HEK293T (cell line): Measurements from ENCODE around the gene HOXA4.

Experiments used
- ARNT ChIP-seq: fragments of 450-650 bp; IDR thresholded peaks from 2 replicates; pipeline ENCODE4 v1.6.1; 2017; ENCODE audit warnings: mild to moderate bottlenecking
- BHLHE40 ChIP-seq: fragments of 450-650 bp; IDR thresholded peaks from 2 replicates; pipeline ENCODE4 v1.6.1; 2016; ENCODE audit warnings: mild to moderate bottlenecking, moderate library complexity, borderline replicate concordance
- ELF4 ChIP-seq: fragments of 450-650 bp; IDR thresholded peaks from 2 replicates; pipeline ENCODE4 v1.6.1; 2017; ENCODE audit warnings: antibody characterized with exemption
- FOXA1 ChIP-seq: fragments of 450-650 bp; IDR thresholded peaks from 2 replicates; pipeline ENCODE4 v1.6.1; 2016; ENCODE audit warnings: mild to moderate bottlenecking
- FOXK2 ChIP-seq: fragments of 450-650 bp; IDR thresholded peaks from 2 replicates; pipeline ENCODE4 v1.6.1; 2016; ENCODE audit warnings: mild to moderate bottlenecking
- FOXM1 ChIP-seq: fragments of 450-650 bp; IDR thresholded peaks from 2 replicates; pipeline ENCODE4 v1.6.1; 2017; ENCODE audit warnings: mild to moderate bottlenecking, borderline replicate concordance
- L3MBTL2 ChIP-seq: fragments of 450-650 bp; conservative IDR thresholded peaks from 2 replicates; pipeline ENCODE4 v1.6.1; 2016; ENCODE audit warnings: mild to moderate bottlenecking
- LEF1 ChIP-seq: fragments of 450-650 bp; IDR thresholded peaks from 2 replicates; pipeline ENCODE4 v1.6.1; 2017; ENCODE audit warnings: mild to moderate bottlenecking, borderline replicate concordance
- SP1 ChIP-seq: fragments of 450-650 bp; IDR thresholded peaks from 2 replicates; pipeline ENCODE4 v1.6.1; 2017
- SUZ12 ChIP-seq: fragments of 450-650 bp; IDR thresholded peaks from 2 replicates; pipeline ENCODE4 v1.6.1; 2016; ENCODE audit warnings: mild to moderate bottlenecking
- TARDBP ChIP-seq: fragments of 450-650 bp; IDR thresholded peaks from 2 replicates; pipeline ENCODE4 v1.6.1; 2016
- TF ChIP-seq, protein P1 (sequence below): fragments of 450-650 bp; IDR thresholded peaks from 2 replicates; pipeline ENCODE4 v1.6.1; 2016

DNA sequence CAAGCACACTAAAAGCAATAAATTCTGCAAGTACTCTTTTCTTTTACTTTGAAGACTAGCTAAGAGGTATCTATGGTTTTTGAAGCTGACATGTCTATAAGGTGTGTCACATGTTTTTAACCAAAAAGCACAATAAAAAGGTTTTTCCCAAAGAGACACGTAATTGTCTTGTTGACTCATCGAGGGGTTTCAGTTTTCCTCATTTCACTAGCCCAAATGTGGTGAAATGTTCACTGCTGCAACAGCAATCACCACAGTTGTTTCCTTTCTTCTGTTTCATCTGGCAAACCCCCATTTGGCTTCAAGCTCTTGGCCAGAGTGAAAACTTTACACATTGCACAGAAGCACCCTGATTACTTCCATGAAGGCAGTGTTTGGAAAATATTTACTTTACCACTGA is 3.8 kb upstream of the HOXA4 start:
- TF ChIP-seq BHLHE40: no peak
- TF ChIP-seq TARDBP: no peak
- TF ChIP-seq FOXM1: no peak
- no peak for TF ChIP-seq L3MBTL2
- TF ChIP-seq ELF4: no peak
- TF ChIP-seq, protein P1, sequence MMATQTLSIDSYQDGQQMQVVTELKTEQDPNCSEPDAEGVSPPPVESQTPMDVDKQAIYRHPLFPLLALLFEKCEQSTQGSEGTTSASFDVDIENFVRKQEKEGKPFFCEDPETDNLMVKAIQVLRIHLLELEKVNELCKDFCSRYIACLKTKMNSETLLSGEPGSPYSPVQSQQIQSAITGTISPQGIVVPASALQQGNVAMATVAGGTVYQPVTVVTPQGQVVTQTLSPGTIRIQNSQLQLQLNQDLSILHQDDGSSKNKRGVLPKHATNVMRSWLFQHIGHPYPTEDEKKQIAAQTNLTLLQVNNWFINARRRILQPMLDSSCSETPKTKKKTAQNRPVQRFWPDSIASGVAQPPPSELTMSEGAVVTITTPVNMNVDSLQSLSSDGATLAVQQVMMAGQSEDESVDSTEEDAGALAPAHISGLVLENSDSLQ: no peak
- no peak for TF ChIP-seq SP1
- no peak for TF ChIP-seq SUZ12
- no peak for TF ChIP-seq LEF1
- no peak for TF ChIP-seq FOXA1
- TF ChIP-seq ARNT: no peak
- no peak for TF ChIP-seq FOXK2
